ENCODE results near the gene MIF.
A peak's percentile ranks its signal among the peaks of the same experiment; 100 is the strongest.
"Not testable (repeated sequence)": the region's sequence is repeated elsewhere in the genome, so short reads cannot be mapped to it uniquely, and the experiment has no call there.

The MIF gene

GRCh38 chr22:23904573-23905254 is 10.5 kb downstream of the MIF start:
- no peak for DNase-seq

GRCh38 chr22:23906641-23907040 is 12.5 kb downstream of the MIF start:
- no peak for DNase-seq

GRCh38 chr22:23907423-23907822 is 13.2 kb downstream of the MIF start:
- DNase-seq = not testable (repeated sequence)

DNA sequence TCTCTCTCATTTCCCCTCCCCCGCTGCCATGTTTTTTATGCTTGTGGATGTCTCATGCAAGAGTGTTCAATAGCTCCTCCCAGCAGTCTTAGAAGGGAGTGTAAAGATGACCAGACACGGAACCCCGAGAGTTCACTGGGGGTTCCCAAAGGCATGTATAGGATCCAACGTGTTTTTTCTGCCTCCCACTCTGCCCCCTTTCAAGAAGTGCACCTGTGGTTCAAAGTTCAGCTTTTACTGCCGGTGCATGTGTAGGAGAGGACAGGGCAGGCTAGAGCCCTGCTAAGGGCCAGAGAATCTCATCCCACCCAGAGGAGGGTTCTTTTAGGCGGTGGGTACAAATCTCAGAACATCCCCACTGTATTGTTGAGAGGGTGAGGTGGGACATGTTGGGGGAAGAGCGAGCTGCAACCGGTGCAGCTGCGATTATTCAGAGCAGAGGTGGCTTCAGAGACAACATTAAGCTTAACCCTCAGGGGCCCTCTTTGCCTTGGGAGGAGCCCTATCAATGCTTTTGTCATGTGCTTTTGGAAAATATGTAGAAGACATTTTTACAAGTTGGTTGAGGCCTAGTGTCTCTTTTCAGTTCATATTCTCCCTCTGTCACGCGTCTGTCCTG is 14.5 kb downstream of the MIF start:
- no peak for DNase-seq

DNA sequence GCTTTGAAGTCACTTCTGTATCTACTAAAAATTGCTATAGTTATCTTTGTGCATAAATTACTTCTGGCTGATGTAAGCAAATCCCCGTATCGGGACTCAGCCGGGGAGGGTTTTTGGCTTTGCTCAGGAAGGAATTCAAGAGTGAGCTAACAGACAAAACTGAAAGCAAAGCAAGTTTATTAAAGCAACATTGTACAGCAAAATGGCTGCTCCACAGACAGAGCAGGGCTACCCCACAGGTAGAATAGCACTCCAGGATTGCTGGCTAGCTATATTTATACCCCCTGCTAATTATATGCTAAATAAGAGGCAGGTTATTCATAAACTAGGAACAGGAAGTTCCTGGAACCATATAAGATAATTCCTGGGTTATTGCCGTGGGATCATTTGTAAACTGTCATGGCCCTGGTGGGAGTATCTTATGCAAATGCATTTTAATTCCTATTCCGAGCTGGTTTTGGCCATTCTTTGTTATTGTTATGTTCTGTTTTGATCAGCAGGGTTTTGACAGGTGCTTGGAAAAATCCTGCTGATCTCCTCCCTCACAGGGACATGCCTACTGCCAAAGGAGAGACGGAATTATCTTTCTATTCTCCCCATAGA is 15.2 kb downstream of the MIF start:
- no peak for DNase-seq

- DNase-seq = no peak
These were observed 16.5 kb downstream of the MIF start for GRCh38 chr22:23910496-23911190.

DNA sequence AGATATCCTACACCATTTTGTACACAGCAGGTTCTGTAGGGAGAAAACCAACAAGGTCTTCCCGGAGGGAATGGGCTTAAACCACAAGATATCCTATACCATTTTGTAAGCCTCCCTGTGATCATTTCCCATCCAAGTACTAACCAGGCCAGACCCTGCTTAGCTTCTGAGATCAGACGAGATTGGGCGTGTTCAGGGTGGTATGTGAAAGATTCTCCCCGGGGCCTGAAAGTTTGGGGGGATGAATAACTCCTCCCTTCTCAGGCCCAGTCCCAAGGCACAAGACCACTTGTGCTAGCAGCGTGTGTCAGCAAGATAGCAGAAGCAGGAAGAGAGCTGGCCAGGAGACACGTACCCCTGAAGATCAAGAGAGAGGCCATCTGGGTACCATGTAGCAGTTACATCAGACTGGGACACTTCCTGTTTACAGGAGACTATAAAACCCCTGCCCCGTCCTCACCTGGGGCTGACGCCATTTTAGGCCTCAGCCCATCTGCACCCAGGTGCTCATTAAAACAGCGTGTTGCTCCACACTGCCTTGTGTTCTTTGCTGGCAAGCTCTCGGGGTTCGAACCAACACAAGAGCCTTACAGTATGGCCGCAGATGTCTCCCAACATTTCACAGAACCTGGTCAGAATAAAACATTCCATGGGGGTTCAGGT is 17.3 kb downstream of the MIF start:
- DNase-seq = no peak

- DNase-seq = no peak
These were observed 18.2 kb downstream of the MIF start for GRCh38 chr22:23912293-23912903.

DNA sequence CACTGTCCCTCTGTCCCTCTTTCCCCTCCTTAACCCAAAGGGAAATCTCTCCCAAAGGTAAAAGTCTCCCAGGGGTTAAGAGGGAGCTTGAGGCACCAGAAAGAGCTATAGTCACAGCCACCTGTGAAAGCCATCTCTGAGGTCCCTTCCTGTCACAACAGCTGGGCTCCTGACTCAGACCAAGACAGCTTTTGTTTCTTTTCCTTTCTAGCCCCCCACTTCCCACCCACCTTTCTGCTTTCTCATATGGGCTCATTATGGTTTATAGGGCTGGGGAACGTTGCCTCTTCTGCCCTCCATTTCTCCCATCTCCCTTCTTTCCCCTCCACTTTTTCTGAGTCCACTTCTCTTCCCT is 19.1 kb downstream of the MIF start:
- DNase-seq = no peak

DNA sequence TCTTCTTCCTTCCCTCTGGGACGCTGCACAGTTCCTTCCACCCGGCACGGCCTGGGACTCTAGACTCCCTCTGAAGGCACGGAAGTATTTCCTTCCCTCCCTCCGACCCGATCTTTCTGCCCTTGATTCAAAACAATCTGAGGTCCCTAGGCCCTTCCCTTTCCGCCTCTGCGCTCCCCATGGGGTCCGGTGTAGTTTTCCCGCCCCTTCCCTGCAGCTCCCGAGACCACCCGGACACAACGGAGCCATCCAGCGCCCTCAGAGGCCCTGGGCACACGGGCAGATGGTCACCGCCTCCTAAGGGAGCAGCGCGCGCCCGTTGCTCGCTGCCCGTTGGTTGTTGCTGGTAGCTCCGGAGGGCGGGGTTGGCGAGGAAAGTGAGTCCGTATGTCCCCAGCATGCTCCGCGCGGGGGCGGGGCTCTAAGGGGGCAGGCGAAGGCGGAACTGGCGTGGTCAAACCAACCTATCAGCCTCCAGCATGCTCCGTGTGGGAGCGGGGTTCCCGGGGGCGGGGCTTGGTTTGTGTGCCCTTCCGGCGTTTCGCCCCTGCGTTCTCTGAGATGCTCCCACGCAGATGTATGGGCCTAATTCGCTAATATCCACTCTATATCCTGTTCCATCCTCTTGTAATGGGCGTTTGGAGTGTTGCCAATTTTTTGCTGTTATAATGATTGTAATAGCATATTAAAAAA is 19.6 kb downstream of the MIF start:
- DNase-seq = peak; percentile 99

- no peak for DNase-seq
These were observed 21.1 kb downstream of the MIF start for GRCh38 chr22:23915290-23915689.

GRCh38 chr22:23920267-23920611 is 26.1 kb downstream of the MIF start:
- not testable (repeated sequence) for DNase-seq

DNA sequence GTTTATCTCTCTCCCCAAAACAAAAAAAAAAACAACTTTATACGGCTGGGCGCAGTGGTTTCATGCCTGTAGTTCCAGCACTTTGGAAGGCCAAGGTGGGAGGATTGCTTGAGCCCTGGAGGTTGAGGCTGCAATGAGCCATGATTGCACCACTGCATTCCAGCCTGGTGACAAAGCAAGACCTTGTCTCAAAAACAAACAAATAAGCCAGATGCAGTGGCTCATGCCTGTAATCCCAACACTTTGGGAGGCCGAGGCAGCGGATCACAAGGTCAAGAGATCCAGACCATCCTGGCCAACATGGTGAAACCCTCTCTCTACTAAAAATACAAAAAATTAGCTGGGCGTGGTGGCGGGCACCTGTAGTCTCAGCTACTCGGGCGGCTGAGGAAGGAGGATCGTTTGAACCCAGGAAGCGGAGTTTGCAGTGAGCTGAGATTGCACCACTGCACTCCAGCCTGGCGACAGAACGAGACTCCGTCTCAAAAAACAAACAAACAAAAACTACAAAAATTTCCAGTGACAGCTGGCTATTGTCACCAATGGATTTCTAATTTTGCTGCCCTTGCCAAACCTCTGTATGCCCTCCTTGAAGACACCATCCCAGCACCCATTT is 27.5 kb downstream of the MIF start:
- DNase-seq = not testable (repeated sequence)

DNA sequence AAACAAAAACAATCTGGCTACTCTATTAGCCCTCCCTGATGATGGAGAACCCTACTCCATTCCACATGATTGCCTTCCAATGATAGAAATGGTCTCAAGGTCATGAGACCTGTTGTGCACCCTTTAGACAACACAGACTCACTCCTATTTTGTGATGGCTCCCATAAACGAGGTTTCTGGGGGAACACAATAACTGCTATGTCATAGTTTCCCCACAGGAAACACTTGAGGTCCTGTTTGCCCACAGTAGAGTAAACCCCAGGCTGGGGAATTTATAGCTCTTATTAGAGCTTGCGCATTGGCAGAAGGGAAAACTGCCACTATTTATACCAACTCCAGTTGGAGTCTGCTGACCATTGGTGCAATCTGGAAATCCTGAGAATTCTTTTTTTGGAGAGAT is 28.7 kb downstream of the MIF start:
- DNase-seq = no peak

- no peak for DNase-seq
These were observed 30.9 kb downstream of the MIF start for GRCh38 chr22:23925020-23925606.

DNA sequence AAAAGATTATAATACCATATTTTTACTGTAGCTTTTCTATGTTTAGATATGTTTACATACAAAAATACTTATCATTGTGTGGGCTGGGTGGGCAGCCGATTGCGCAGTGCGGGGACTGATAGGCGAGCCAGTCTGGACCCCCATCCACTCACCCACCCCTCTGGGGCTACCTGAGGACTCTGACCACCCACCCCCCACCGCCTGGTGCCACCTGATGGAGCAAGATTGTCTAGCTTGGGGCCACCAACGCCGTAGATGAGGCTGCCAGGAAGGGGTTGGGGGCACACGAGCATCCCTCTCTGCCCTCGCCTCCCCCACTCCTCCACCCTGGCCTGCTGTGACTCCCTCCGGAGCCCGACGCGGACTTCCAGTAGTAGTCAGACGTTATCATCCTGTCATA is 32.4 kb downstream of the MIF start:
- DNase-seq = no peak

DNA sequence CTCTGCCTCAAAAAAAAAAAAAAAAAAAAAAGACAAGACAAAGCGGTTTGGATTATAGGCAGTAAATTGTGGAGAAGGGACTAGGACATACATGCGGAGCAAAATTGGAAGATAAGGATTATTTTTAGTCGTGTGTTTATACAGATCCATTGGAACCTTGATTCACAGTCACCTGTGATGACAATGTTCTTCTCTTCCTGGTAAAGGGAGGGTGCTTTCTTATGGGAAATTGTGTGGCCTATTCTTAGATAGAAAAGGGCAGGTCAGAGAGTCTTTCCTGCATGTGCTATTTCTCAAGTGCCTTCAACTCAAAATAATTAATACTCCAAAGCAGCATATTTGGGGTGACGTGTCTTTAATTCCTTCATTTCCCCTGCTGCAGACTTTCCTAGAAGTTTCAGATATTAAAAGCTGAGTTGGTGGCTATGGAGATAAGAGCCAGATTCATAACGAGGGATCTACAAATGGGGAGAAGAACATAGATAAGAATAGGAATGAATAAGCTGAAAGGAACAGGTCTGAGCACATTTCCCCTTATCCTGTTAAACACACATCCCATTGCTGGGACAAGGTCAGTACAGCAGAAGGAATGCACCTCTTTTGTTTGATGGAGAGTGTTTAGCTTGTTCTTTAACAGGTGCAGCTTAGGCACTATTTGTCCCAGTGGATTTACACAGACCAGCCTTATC is 44.3 kb downstream of the MIF start:
- no peak for DNase-seq

DNA sequence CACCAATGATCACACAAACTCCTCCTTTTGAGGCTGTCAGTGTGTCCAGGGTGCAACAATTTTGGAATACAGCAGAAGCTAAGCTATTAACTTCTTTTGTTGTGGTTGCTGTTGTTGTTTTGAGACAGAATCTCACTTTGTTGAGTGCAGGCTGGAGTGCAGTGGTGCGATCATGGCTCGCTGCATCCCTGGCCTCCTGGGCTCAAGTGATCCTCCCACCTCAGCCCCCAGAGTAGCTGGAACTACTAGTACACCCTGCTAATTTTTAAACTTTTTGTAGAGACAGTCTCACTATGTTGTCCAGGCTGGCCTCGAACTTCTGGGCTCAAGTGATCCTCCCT is 44.8 kb downstream of the MIF start:
- no peak for DNase-seq

DNA sequence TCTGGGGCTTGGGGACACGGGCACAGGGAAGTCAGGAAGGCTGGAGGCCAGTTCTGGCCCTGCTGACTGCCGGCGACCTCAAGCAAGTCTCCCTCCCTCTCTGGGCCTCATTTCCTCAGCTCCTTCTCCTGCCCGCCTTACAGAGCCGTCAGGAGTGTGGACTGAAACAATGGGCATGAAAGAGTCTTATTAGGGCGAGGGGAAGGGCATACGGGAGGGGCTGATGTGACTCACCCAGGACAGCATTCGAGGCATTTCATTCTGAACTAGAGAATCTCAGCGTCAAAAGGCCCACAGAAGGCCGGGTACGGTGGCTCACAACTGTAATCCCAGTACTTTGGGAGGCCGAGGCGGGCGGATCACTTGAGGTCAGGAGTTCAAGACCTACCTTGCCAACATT is 46.0 kb downstream of the MIF start:
- not testable (repeated sequence) for DNase-seq
